ENCODE results near the gene CD33.

- TF ChIP-seq CTCF (IDR thresholded peaks at IDR 0.05): no peak
- no peak for TF ChIP-seq ZFX (IDR thresholded peaks at IDR 0.05; ENCODE audit: borderline replicate concordance)
Observed at GRCh38 chr19:51210191-51210784, 14.6 kb upstream of the CD33 start.

Measured in 22Rv1 (cell line).